ENCODE data around the gene TOR1B. TPM values are rescaled to one million over a fixed set of nuclear protein-coding genes. Genes with fewer than 3 reads are reported as not detected.

Gene TOR1B
- total RNA-seq, 2 donors from 2014 or later = 15.2 to 16.9 TPM

- no peak for TF ChIP-seq CTCF (conservative IDR thresholded peaks at IDR 0.05)
- H3K36me3 ChIP-seq (ENCODE audit: control insufficient read depth, insufficient read depth, low read length) = peaks cover 52% of the 10 kb centered on the region
- no peaks in the 10 kb centered on the region for H3K4me1 ChIP-seq (ENCODE audit: control insufficient read depth, insufficient read depth, low read length)
- no peak overlapping the region for H3K9ac ChIP-seq (ENCODE audit: extremely low read depth, low read length, poor library complexity, severe bottlenecking)
- no peak overlapping the region for H3K27ac ChIP-seq (ENCODE audit: low read depth, low read length)
- H3K4me3 Mint-ChIP-seq = no peak overlapping the region
- H3K27me3 ChIP-seq (ENCODE audit: control insufficient read depth, insufficient read depth, low read length, poor library complexity, severe bottlenecking) = no peaks in the 10 kb centered on the region
- no peak overlapping the region for H3K27ac Mint-ChIP-seq
- no peak overlapping the region for H3K4me3 ChIP-seq (ENCODE audit: low read length)
- H3K27me3 Mint-ChIP-seq (ENCODE audit: insufficient read depth) = no peaks in the 10 kb centered on the region
- 97 to 100% methylated on average over 6 to 9 of the region's 9 CpGs for WGBS, 2 experiments (ENCODE audit: insufficient coverage in 1 of 2, insufficient read length in 1 of 2)
- no peaks in the 10 kb centered on the region for H3K9me3 ChIP-seq (ENCODE audit: control insufficient read depth, low read length)
- peaks cover 46% of the 10 kb centered on the region for H3K36me3 Mint-ChIP-seq (ENCODE audit: low read depth)
- DNase-seq = no peak
- H3K4me1 Mint-ChIP-seq = peaks cover under 1% of the 10 kb centered on the region
- H3K9me3 Mint-ChIP-seq = no peaks in the 10 kb centered on the region
Measured at GRCh38 chr9:129828051-129828450, 25.1 kb downstream of the TOR1B start.

- no peak for TF ChIP-seq CTCF (conservative IDR thresholded peaks at IDR 0.05)
- no peaks in the 10 kb centered on the region for H3K9me3 Mint-ChIP-seq
- 92 to 97% methylated on average over 8 to 10 of the region's 10 CpGs for WGBS, 2 experiments (ENCODE audit: insufficient coverage in 1 of 2, insufficient read length in 1 of 2)
- Histone ChIP-seq H3K36me3 (ENCODE audit: control insufficient read depth, insufficient read depth, low read length) (peaks cover 57% of the 10 kb centered on the region), H3K4me3 (ENCODE audit: low read length) (no peak overlapping the region), H3K4me1 (ENCODE audit: control insufficient read depth, insufficient read depth, low read length) (no peaks in the 10 kb centered on the region), H3K27me3 (ENCODE audit: control insufficient read depth, insufficient read depth, low read length, poor library complexity, severe bottlenecking) (no peaks in the 10 kb centered on the region), H3K9me3 (ENCODE audit: control insufficient read depth, low read length) (no peaks in the 10 kb centered on the region), H3K9ac (ENCODE audit: extremely low read depth, low read length, poor library complexity, severe bottlenecking) (no peak overlapping the region), H3K27ac (ENCODE audit: low read depth, low read length) (no peak overlapping the region)
- H3K27ac Mint-ChIP-seq = no peak overlapping the region
- DNase-seq = no peak
- H3K36me3 Mint-ChIP-seq (ENCODE audit: low read depth) = peaks cover 50% of the 10 kb centered on the region
- no peak overlapping the region for H3K4me3 Mint-ChIP-seq
- H3K27me3 Mint-ChIP-seq (ENCODE audit: insufficient read depth) = no peaks in the 10 kb centered on the region
- peaks cover under 1% of the 10 kb centered on the region for H3K4me1 Mint-ChIP-seq
Measured at GRCh38 chr9:129828969-129829368, 26.0 kb downstream of the TOR1B start.

- Mint-ChIP-seq H3K27me3 (ENCODE audit: insufficient read depth) (peaks cover 1% of the 10 kb centered on the region), H3K4me1 (peaks cover 15% of the 10 kb centered on the region), H3K36me3 (ENCODE audit: low read depth) (peaks cover 45% of the 10 kb centered on the region), H3K9me3 (no peaks in the 10 kb centered on the region), H3K27ac (no peak overlapping the region), H3K4me3 (peak overlapping the region; percentile 92)
- H3K27ac ChIP-seq (ENCODE audit: low read depth, low read length) = no peak overlapping the region
- 100% methylated on average over 1 of the region's 1 CpG for WGBS, 2 experiments (ENCODE audit: insufficient coverage in 1 of 2, insufficient read length in 1 of 2)
- peaks cover 55% of the 10 kb centered on the region for H3K36me3 ChIP-seq (ENCODE audit: control insufficient read depth, insufficient read depth, low read length)
- H3K9ac ChIP-seq (ENCODE audit: extremely low read depth, low read length, poor library complexity, severe bottlenecking) = no peak overlapping the region
- H3K4me3 ChIP-seq (ENCODE audit: low read length) = no peak overlapping the region
- H3K4me1 ChIP-seq (ENCODE audit: control insufficient read depth, insufficient read depth, low read length) = no peaks in the 10 kb centered on the region
- H3K9me3 ChIP-seq (ENCODE audit: control insufficient read depth, low read length) = no peaks in the 10 kb centered on the region
- H3K27me3 ChIP-seq (ENCODE audit: control insufficient read depth, insufficient read depth, low read length, poor library complexity, severe bottlenecking) = no peaks in the 10 kb centered on the region
- no peak for DNase-seq
- TF ChIP-seq CTCF (conservative IDR thresholded peaks at IDR 0.05) = no peak
Measured at GRCh38 chr9:129832982-129833381, 30.0 kb downstream of the TOR1B start.

Measured in endodermal cell (in vitro differentiated cells).